Parathyroid adenoma (tissue), 2 donors: ENCODE results near the gene SOCS6.

Source experiments
- H2AFZ ChIP-seq: fragments of 300-600 bp; sonication (generic); one replicate; pipeline ENCODE4 v1.7.0; 2017; ENCODE audit warnings: antibody characterized with exemption, mild to moderate bottlenecking
- H3K27ac ChIP-seq: fragments of 300-600 bp; sonication (generic); one replicate; pipeline ENCODE4 v1.7.0; 2017
- H3K27me3 ChIP-seq: fragments of 300-600 bp; sonication (generic); one replicate; pipeline ENCODE4 v1.7.0; 2017; ENCODE audit warnings: low read length; ENCODE audit not compliant: control insufficient read depth, insufficient read depth
- H3K36me3 ChIP-seq: fragments of 300-600 bp; sonication (generic); one replicate; pipeline ENCODE4 v1.7.0; 2017; ENCODE audit warnings: low read length; ENCODE audit not compliant: control insufficient read depth, insufficient read depth
- H3K4me1 ChIP-seq: fragments of 300-600 bp; sonication (generic); one replicate; pipeline ENCODE4 v1.7.0; 2017; ENCODE audit warnings: control low read depth
- H3K4me2 ChIP-seq: fragments of 300-600 bp; sonication (generic); one replicate; pipeline ENCODE4 v1.7.0; 2017; ENCODE audit warnings: low read length
- H3K4me3 ChIP-seq: fragments of 300-600 bp; sonication (generic); one replicate; pipeline ENCODE4 v1.7.0; 2017; ENCODE audit warnings: low read depth, low read length
- H3K79me2 ChIP-seq: fragments of 300-600 bp; sonication (generic); one replicate; pipeline ENCODE4 v1.7.0; 2017; ENCODE audit warnings: control low read depth
- H3K9ac ChIP-seq: fragments of 300-600 bp; sonication (generic); one replicate; pipeline ENCODE4 v1.7.0; 2017; ENCODE audit warnings: mild to moderate bottlenecking
- H3K9me3 ChIP-seq: fragments of 300-600 bp; sonication (generic); one replicate; pipeline ENCODE4 v1.7.0; 2017; ENCODE audit warnings: low read length; ENCODE audit not compliant: control insufficient read depth
- TF ChIP-seq, protein P1 (sequence below): fragments of 300-600 bp; sonication (generic); IDR thresholded peaks from one replicate; pipeline ENCODE4 v1.7.0; 2017; ENCODE audit warnings: antibody characterized with exemption, mild to moderate bottlenecking
- donor health status: primary hyperparathyroidism.

SOCS6 gene

DNA sequence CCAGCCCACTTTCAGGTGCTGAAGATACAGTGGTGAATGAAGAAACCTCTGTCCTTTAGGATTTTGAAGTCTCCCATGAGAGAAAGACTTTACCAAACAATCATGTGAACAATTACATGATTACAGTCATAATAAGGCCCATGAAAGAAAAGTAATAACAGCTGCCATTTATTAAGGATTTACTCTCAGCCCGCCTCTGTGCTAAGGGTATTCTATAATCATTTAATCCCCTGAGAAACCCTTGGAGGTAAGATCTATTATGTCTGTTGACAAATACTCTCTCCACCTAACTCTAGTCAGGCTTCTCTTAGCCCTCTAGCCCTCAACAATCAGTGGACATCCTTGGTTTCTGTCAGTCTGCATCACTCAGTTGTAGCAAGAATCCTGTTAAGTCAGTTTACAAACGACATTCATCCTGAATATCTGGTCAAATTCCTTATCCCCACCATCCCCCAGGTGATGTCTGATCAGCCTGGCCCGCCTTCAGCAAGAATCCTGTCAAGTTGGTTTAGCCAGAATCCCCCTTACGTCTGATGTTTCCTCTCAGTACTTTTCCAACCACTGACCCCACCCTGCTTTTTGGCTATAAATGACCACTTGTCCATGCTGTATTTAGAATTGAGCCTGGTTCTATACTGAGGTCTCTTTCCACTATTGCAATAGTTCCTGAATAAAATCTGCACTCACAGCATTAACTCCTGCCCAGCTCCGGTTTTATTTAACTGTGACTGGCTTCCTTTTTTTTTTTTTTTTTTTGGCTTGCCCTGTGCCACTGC lies 12.2 kb upstream of the SOCS6 start:
- no peaks in the 10 kb centered on the region for H3K79me2 ChIP-seq
- no peaks in the 10 kb centered on the region for H3K4me1 ChIP-seq
- TF ChIP-seq, protein P1, sequence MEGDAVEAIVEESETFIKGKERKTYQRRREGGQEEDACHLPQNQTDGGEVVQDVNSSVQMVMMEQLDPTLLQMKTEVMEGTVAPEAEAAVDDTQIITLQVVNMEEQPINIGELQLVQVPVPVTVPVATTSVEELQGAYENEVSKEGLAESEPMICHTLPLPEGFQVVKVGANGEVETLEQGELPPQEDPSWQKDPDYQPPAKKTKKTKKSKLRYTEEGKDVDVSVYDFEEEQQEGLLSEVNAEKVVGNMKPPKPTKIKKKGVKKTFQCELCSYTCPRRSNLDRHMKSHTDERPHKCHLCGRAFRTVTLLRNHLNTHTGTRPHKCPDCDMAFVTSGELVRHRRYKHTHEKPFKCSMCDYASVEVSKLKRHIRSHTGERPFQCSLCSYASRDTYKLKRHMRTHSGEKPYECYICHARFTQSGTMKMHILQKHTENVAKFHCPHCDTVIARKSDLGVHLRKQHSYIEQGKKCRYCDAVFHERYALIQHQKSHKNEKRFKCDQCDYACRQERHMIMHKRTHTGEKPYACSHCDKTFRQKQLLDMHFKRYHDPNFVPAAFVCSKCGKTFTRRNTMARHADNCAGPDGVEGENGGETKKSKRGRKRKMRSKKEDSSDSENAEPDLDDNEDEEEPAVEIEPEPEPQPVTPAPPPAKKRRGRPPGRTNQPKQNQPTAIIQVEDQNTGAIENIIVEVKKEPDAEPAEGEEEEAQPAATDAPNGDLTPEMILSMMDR: no peak
- no peak overlapping the region for H3K4me2 ChIP-seq
- no peaks in the 10 kb centered on the region for H3K36me3 ChIP-seq
- no peak overlapping the region for H3K27ac ChIP-seq
- no peak overlapping the region for H3K9ac ChIP-seq
- H3K9me3 ChIP-seq: no peaks in the 10 kb centered on the region
- no peak overlapping the region for H3K4me3 ChIP-seq
- H3K27me3 ChIP-seq: no peaks in the 10 kb centered on the region
- no peak overlapping the region for H2AFZ ChIP-seq

DNA sequence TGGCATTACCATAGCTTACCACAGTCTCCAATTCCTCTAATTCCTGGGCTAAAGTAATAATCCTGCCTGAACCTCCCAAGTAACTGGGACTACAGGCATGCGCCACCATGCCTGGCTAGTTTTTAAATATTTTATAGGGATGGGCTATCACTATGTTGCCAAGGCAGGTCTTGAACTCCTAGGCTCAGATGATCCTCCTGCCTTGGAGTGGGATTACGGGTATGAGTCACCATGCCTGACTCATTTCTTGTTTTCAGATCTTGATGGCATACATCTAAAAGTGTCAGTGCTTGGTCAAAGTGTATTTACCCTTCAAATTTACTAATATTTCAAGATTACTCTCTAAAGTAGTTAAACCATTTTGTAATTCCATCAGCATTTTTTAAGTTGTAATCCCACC lies 9.4 kb upstream of the SOCS6 start:
- Histone ChIP-seq H3K36me3 (no peaks in the 10 kb centered on the region), H3K27ac (no peak overlapping the region)
- TF ChIP-seq, protein P1: no peak

DNA sequence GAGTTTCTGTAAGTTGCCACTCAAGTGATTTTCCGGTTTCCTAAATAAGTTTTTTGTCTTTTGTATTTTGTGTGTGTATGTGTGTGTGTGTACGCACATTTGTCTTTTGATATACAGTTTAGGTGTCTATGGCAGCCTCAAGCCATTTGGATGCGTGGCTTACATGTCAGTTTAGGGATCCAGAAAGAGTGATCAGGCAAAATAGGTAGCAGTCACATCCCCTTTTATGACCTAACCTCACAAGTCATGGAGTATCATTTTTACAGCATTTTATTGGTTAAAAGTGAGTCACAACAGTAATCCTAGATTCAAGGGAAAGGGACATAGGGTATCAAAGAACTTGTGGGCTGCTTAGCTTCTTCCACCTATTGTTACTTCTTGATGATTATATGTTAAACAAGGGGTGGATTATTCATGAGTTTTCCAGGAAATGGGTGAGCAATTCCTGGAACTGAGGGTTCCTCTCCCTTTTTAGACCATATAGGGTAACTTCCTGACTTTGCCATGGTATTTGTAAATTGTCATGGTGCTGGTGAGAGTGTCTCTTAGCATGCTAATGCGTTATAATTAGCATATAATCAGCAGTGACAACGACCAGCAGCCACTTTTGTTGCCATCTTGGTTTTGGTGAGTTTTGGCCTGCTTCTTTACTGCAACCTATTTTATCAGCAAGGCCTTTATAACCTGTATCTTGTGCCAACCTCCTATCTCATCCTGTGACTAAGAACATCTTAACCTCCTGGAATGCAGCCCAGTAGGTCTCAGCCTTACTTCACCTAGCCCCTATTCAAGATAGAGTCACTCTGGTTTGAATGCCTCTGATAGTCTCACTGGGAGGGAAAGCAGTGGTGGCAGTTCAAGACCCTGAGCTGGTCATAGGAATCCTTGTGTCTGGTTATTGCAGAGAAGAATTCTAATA lies 8.6 kb upstream of the SOCS6 start:
- TF ChIP-seq, protein P1: no peak
- H3K27ac ChIP-seq: no peak overlapping the region
- no peaks in the 10 kb centered on the region for H3K36me3 ChIP-seq
- no peak overlapping the region for H3K9ac ChIP-seq
- H3K4me2 ChIP-seq: no peak overlapping the region
- H3K9me3 ChIP-seq: no peaks in the 10 kb centered on the region
- H3K4me1 ChIP-seq: no peaks in the 10 kb centered on the region
- H3K79me2 ChIP-seq: no peaks in the 10 kb centered on the region
- no peak overlapping the region for H2AFZ ChIP-seq
- H3K27me3 ChIP-seq: no peaks in the 10 kb centered on the region
- H3K4me3 ChIP-seq: no peak overlapping the region

More for the DNA sequence above, 9.4 kb upstream of the SOCS6 start:
- H2AFZ ChIP-seq: no peak overlapping the region
- no peak overlapping the region for H3K4me3 ChIP-seq
- no peaks in the 10 kb centered on the region for H3K9me3 ChIP-seq
- H3K9ac ChIP-seq: no peak overlapping the region
- no peak overlapping the region for H3K4me2 ChIP-seq
- H3K4me1 ChIP-seq: no peaks in the 10 kb centered on the region
- H3K79me2 ChIP-seq: no peaks in the 10 kb centered on the region
- H3K27me3 ChIP-seq: no peaks in the 10 kb centered on the region

DNA sequence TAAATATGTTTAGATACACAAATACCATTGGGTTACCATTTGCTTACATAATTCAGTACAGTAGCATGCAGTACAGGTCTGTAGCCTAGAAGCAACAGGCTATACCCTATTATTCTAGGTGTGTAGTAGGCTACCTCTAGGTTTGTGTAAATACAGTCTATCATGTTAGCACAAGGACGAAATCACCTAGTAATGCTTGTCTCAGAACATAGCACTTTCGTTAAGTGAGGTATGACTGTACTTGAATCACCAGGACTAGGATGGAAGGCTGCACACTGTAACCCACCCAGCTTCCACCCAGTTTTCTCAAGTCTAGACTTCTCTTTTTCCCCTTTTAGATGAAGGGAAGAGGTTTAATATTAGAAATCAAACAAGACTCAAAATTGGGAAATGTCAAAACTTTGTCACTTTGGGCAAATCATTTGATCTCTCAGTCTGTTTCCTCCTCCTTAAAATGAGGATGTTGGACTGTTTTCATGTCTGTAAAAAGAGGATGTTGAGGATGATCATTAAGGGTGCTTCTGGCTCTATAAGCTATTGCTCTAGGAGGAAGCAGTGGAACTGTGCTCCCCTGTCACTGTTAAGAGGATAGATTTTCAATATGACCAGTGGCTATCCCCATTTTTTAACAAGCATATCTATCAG lies 3.7 kb upstream of the SOCS6 start:
- Histone ChIP-seq H3K79me2 (no peaks in the 10 kb centered on the region), H3K36me3 (no peaks in the 10 kb centered on the region), H3K9ac (no peak overlapping the region), H3K9me3 (no peaks in the 10 kb centered on the region), H3K27ac (no peak overlapping the region), H3K27me3 (no peaks in the 10 kb centered on the region), H3K4me2 (no peak overlapping the region), H2AFZ (no peak overlapping the region), H3K4me1 (no peaks in the 10 kb centered on the region), H3K4me3 (no peak overlapping the region)
- TF ChIP-seq, protein P1: no peak
